H1 (cell line): ENCODE results near the gene SLC51B. TPM values are rescaled to one million over a fixed set of nuclear protein-coding genes. Genes with fewer than 3 reads are reported as not detected.

Experiments
- BACH1 ChIP-seq: IDR thresholded peaks from 2 replicates; pipeline ENCODE4 v1.6.1; 2012; ENCODE audit warnings: low read length, improper control_type of control experiment
- BCL11A ChIP-seq, 2 experiments: IDR thresholded peaks; one replicate each; pipeline ENCODE4 v1.6.1; 2011; ENCODE audit warnings: low read depth in 2 of 2, low read length in 2 of 2, mild to moderate bottlenecking in 2 of 2
- EP300 ChIP-seq, 2 experiments: IDR thresholded peaks; 1 replicate in 1 of 2; 2 replicates in 1 of 2; pipeline ENCODE4 v1.6.1; 2011 to 2012; ENCODE audit warnings: low read depth in 2 of 2, low read length in 2 of 2, mild to moderate bottlenecking in 2 of 2, borderline replicate concordance in 1 of 2, inconsistent platforms in 1 of 2, moderate library complexity in 1 of 2
- GABPA ChIP-seq: IDR thresholded peaks from 2 replicates; pipeline ENCODE4 v1.6.1; 2011; ENCODE audit warnings: mild to moderate bottlenecking, low read length, moderate library complexity, borderline replicate concordance; ENCODE audit not compliant: insufficient read depth
- HDAC2 ChIP-seq, 2 experiments: fragments of 300-600 bp in 1 of 2; sonication (generic) in 1 of 2; IDR thresholded peaks; 2 replicates each; pipeline ENCODE4 v1.6.1; 2011 to 2012; ENCODE audit warnings: low read depth in 2 of 2, low read length in 2 of 2, mild to moderate bottlenecking in 2 of 2, moderate library complexity in 2 of 2, borderline replicate concordance in 1 of 2, inconsistent platforms in 1 of 2
- TAF1 ChIP-seq: IDR thresholded peaks from 2 replicates; pipeline ENCODE4 v1.6.1; 2011; ENCODE audit warnings: mild to moderate bottlenecking, low read depth, low read length
- polyA plus RNA-seq, 7 experiments: library from polyadenylated mRNA; depleted of rRNA in 3 of 7; stranded (reverse) in 5 of 7; unstranded in 2 of 7; fragments of >200 nt in 5 of 7; fragments of 200-250 nt in 2 of 7; gene quantifications; 1 replicate in 5 of 7; 2 replicates in 1 of 7; 4 replicates in 1 of 7; pipeline versions ENCODE4 v1.2.1 to v1.2.3, GENCODE V29; 2011 to 2013; ENCODE audit warnings: missing spikeins in 2 of 7, mixed read lengths in 2 of 7
- total RNA-seq: library from RNA; stranded (reverse); fragmentation: NEBNext Ultra II Directional; extraction: Animal tissue kit (Norgen Biotek cat#: 25700); gene quantifications from 2 replicates; pipeline ENCODE4 v1.2.1, GENCODE V29; 2021
- TF ChIP-seq, protein P1 (sequence below): fragments of 300-600 bp; sonication (generic); IDR thresholded peaks from 2 replicates; pipeline ENCODE4 v1.7.1; 2012; ENCODE audit warnings: low read length, moderate library complexity, mild to moderate bottlenecking, inconsistent platforms; ENCODE audit not compliant: insufficient replicate concordance

SLC51B gene
- total and polyA plus RNA-seq, 2 of the 8 experiments (the other 6 are each of a cell fraction or from before 2014, with no cell fraction given) = not detected

DNA sequence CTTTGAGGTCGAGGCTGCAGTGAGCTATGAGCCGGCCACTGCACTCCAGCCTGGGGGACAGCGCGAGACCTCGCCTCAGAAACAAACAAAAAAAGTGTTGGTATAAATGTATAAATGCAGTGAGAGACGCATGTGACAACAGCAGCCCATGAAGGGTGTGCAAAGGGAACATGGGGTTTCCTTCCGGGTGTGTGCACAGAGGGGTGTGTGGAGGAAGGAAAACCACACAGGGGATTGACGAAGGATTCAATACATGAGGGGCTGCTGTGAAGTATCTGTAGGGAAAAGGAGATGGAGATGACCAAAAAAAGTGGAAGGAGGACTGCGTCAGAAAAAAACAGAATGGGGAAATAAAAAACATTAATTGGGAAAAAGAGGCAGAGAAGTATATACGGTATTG lies 16.8 kb upstream of the SLC51B start (continued):
- TF ChIP-seq, protein P1, sequence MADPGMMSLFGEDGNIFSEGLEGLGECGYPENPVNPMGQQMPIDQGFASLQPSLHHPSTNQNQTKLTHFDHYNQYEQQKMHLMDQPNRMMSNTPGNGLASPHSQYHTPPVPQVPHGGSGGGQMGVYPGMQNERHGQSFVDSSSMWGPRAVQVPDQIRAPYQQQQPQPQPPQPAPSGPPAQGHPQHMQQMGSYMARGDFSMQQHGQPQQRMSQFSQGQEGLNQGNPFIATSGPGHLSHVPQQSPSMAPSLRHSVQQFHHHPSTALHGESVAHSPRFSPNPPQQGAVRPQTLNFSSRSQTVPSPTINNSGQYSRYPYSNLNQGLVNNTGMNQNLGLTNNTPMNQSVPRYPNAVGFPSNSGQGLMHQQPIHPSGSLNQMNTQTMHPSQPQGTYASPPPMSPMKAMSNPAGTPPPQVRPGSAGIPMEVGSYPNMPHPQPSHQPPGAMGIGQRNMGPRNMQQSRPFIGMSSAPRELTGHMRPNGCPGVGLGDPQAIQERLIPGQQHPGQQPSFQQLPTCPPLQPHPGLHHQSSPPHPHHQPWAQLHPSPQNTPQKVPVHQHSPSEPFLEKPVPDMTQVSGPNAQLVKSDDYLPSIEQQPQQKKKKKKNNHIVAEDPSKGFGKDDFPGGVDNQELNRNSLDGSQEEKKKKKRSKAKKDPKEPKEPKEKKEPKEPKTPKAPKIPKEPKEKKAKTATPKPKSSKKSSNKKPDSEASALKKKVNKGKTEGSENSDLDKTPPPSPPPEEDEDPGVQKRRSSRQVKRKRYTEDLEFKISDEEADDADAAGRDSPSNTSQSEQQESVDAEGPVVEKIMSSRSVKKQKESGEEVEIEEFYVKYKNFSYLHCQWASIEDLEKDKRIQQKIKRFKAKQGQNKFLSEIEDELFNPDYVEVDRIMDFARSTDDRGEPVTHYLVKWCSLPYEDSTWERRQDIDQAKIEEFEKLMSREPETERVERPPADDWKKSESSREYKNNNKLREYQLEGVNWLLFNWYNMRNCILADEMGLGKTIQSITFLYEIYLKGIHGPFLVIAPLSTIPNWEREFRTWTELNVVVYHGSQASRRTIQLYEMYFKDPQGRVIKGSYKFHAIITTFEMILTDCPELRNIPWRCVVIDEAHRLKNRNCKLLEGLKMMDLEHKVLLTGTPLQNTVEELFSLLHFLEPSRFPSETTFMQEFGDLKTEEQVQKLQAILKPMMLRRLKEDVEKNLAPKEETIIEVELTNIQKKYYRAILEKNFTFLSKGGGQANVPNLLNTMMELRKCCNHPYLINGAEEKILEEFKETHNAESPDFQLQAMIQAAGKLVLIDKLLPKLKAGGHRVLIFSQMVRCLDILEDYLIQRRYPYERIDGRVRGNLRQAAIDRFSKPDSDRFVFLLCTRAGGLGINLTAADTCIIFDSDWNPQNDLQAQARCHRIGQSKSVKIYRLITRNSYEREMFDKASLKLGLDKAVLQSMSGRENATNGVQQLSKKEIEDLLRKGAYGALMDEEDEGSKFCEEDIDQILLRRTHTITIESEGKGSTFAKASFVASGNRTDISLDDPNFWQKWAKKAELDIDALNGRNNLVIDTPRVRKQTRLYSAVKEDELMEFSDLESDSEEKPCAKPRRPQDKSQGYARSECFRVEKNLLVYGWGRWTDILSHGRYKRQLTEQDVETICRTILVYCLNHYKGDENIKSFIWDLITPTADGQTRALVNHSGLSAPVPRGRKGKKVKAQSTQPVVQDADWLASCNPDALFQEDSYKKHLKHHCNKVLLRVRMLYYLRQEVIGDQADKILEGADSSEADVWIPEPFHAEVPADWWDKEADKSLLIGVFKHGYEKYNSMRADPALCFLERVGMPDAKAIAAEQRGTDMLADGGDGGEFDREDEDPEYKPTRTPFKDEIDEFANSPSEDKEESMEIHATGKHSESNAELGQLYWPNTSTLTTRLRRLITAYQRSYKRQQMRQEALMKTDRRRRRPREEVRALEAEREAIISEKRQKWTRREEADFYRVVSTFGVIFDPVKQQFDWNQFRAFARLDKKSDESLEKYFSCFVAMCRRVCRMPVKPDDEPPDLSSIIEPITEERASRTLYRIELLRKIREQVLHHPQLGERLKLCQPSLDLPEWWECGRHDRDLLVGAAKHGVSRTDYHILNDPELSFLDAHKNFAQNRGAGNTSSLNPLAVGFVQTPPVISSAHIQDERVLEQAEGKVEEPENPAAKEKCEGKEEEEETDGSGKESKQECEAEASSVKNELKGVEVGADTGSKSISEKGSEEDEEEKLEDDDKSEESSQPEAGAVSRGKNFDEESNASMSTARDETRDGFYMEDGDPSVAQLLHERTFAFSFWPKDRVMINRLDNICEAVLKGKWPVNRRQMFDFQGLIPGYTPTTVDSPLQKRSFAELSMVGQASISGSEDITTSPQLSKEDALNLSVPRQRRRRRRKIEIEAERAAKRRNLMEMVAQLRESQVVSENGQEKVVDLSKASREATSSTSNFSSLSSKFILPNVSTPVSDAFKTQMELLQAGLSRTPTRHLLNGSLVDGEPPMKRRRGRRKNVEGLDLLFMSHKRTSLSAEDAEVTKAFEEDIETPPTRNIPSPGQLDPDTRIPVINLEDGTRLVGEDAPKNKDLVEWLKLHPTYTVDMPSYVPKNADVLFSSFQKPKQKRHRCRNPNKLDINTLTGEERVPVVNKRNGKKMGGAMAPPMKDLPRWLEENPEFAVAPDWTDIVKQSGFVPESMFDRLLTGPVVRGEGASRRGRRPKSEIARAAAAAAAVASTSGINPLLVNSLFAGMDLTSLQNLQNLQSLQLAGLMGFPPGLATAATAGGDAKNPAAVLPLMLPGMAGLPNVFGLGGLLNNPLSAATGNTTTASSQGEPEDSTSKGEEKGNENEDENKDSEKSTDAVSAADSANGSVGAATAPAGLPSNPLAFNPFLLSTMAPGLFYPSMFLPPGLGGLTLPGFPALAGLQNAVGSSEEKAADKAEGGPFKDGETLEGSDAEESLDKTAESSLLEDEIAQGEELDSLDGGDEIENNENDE = no peak
- TF ChIP-seq BACH1 = no peak
- TF ChIP-seq HDAC2 (IDR thresholded peaks at IDR 0.05; ENCODE audit: borderline replicate concordance in 1 of 2, low read depth in 2 of 2, low read length in 2 of 2) = no peak
- no peak for TF ChIP-seq TAF1
- TF ChIP-seq BCL11A (IDR thresholded peaks at IDR 0.05; ENCODE audit: low read depth in 2 of 2, low read length in 2 of 2) = no peak
- no peak for TF ChIP-seq GABPA
- TF ChIP-seq EP300 (IDR thresholded peaks at IDR 0.05; ENCODE audit: borderline replicate concordance in 1 of 2, low read depth in 2 of 2, low read length in 2 of 2) = no peak
- TF ChIP-seq, all 59 proteins: peak for 0
